ENCODE results near the gene GPR107.
A peak's percentile ranks its signal among the peaks of the same experiment; 100 is the strongest.

GRCh38 chr9:130107234-130107861, 53.6 kb downstream of the GPR107 start:
- TF ChIP-seq POLR2A (IDR thresholded peaks at IDR 0.05) (no peak), CTCF (IDR thresholded peaks at IDR 0.05) (peak; percentile 75 to 88 (median 79))
